ENCODE measurements around the gene STARD9.
"Not testable (repeated sequence)": the region's sequence is repeated elsewhere in the genome, so short reads cannot be mapped to it uniquely, and the experiment has no call there.

The STARD9 gene

DNA sequence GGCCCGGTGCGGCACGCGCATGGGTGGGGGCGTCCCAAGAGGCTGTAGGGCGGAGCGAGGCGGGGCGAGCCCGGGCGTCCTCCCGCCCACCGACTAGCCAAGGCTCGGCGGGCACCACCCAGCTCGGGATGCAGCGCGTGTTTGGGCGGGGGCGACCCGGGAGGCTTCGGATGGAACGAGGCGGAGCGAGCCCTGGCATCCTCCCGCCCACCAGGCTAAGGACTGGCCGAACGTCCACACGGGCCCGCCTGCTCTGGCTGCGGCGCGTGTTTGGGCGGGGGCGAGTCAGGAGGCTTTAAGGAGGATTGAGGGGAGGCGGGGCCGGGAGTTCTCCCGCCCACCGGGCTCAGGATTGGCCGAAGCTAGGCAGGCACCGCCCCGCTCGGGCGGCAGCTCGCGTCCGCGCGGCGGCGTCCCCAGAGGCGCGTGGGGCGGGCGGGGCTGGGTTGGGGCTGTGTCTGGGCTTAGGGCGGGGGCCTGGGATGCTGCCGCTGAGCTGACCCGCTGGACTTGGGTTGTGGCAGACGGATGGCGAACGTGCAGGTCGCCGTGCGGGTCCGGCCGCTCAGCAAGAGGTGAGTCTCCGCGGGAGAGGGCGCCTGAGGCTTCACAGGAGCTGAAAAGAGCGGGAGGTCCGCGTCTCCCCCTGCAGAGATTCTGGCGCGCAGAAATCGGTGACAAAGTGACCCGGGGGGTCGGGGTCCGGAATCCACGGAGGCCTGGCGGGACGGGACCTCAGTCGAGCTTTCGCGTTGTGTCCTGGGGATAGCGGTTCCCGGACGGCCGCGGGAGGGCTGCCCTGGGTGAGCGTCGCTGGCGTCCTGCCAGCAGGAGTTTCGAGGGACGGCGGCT lies at the start of gene STARD9:
Gene STARD9 (plus strand): TSS at position 419 of the 852 bp plus-strand sequence. CDS start 110 bp downstream, at position 529.
- peak; percentile 7 for FAIRE-seq

DNA sequence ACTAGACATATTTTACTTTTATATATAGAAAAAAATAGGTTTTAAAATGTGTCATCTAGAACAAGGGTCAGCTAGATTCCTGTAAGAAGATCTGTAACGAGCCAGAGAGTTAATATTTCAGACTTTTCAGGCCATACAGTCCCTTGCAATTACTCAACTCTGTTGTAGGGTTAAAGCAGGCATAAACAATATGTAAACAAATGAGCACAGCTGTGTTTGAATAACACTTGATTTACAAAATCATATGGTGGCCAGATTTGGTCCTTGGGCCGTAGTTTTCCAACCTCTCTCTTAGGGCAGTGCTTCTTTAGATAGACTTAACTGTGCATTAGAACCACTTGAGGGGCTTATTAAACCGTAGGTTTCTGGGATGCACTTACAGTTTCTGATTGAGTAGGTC lies 46.4 kb upstream of the STARD9 start:
- FAIRE-seq = no peak

GRCh38 chr15:42533246-42533645 lies 42.2 kb upstream of the STARD9 start:
- no peak for FAIRE-seq

DNA sequence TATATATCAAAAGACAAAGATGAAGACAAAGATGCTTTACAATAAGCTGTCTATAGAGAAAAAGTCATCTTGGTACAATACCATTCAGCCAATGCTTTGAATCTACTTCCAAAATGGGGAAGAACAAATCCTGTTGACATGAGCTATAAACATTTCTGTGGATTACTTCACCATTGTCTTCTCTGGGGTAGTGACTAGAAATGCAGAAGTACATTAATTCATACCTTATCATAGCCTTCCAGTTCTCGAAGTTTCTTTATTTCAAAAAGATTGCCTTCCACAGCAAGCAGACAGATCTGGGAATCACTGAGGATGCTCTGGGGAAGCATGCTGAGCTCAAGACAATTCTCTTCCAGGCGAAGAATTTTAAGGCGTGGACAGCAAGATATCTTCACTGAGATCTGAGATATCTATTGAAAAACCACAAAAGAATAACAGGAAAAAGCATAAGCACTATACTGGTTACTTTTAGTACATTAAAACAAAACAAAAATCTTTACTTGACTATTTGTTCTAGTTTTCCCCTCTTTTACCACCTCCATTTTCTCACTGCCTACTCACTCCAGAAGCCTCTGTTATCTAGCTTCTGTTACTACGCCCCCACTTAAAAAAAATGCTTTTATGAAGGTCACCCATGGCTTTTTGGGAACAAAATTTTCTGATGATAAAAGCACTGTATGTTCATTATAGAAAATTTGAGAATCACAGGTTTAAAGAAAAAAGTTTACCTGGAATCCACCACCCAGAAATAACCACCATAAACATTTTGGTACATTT lies 30.4 kb upstream of the STARD9 start:
- no peak for FAIRE-seq

- FAIRE-seq = no peak
Measured at GRCh38 chr15:42547918-42548248, 27.5 kb upstream of the STARD9 start.

- no peak for FAIRE-seq
Measured at GRCh38 chr15:42548249-42549031, 27.0 kb upstream of the STARD9 start, which contains the start of the genes HAUS2 and LRRC57. TSS of gene HAUS2 (plus strand) at chr15:42548838. CDS start at chr15:42548873, 35 bp downstream. TSS of gene LRRC57 (minus strand) at chr15:42548793. CDS start at chr15:42548434, 359 bp downstream.

GRCh38 chr15:42549032-42549491 lies 26.3 kb upstream of the STARD9 start:
- no peak for FAIRE-seq

- FAIRE-seq = no peak
Measured at GRCh38 chr15:42549741-42550392, 25.5 kb upstream of the STARD9 start.

- FAIRE-seq = no peak
Measured at GRCh38 chr15:42553554-42553953, 21.9 kb upstream of the STARD9 start.

DNA sequence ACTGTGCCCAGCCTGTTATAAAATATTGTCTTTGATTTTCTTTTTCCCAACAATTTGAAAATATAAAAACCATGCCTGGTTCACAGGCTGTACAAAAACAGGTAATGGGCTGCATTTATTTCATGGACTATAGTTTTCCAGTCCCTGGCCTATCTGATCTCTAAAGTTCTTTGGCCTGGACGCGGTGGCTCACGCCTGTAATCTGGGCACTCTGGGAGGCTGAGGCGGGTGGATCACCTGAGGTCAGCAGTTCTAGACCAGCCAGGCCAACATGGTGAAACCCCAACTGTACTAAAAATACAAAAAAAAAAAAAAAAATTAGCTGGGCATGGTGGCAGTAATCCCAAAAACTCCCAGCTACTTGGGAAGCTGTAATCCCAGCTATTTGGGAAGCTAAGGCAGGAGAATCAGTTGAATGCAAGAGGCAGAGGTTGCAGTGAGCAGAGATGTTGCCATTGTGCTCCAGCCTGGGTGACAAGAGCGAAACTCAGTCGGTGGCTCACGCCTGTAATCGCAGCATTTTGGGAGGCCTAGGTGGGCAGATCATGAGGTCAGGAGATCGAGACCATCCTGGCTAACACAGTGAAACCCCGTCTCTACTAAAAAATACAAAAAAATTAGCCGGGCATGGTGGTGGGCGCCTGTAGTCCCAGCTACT lies 18.7 kb upstream of the STARD9 start:
- FAIRE-seq = not testable (repeated sequence)

- no peak for FAIRE-seq
Measured at GRCh38 chr15:42558739-42559138, 16.7 kb upstream of the STARD9 start.

- FAIRE-seq = no peak
Measured at GRCh38 chr15:42576040-42576594, 711 bp downstream of the STARD9 start.

DNA sequence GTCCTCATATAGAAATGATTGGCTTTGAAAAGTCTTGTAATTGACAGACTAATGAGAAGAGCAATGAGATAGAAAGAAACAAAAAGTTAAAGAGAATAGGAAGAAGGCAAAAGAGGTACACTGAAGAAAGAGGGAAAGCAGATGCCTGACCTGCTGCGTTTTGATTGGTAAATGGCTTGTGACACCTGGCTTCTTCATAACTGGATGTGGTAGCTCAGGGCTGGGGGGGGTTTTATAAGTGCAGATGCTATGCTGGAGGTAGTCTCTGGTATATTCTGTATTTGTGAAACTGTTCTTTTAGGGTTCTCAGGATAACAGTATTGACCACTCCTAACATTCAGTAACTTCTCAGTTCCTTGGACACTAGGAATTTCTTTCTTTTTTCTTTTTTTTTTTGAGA lies 1.4 kb downstream of the STARD9 start:
- FAIRE-seq = no peak

GRCh38 chr15:42577514-42578031 lies 2.2 kb downstream of the STARD9 start:
- FAIRE-seq = no peak

DNA sequence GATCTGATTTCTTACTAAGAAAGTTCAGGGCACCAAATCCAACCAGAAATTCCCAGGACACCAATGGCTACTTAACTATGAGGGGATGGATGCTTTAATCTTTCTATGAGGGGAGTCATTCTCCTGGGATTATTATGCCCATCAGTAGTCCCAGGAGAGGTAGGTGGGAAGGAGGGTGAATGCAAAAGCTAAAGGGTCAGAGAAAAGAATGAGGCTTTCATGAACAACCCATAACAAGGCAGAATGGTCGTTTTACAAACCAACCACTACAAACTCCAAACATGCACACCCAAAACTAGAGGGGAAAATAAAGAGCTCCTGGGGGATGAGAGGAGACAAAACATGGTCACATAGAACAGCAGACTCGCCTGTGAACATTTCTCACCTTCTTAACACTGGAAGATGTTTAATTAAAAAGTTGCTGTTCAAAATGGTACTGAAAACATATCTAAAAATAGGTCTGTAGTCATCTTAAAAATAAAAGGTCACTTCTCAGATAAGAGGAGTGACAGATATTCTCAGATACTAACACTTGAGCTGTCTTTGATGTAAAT lies 3.7 kb downstream of the STARD9 start:
- FAIRE-seq = no peak

DNA sequence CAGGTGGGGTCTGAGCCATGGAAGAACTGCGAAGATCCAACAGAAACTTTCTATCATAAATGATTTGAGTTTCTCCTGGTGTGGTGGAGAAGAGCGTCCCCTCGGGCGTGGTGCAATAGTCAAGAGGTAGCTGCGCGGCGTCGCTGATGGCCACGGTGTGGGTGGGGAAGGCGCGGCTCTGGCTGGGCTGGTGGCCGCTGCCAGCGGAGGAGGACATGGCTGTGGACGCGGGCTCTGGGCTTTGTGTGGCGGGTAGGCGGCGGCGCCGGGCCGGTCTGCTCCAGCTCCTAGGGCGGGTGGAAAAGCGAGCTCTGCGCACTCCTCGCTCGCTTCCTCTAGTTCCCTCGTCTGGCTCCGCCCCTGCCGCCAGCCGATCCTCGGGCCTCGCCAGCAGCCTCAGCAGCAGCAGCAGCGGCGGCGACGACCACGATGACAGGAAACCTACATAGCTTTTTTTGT lies 5.9 kb downstream of the STARD9 start:
- FAIRE-seq = no peak

DNA sequence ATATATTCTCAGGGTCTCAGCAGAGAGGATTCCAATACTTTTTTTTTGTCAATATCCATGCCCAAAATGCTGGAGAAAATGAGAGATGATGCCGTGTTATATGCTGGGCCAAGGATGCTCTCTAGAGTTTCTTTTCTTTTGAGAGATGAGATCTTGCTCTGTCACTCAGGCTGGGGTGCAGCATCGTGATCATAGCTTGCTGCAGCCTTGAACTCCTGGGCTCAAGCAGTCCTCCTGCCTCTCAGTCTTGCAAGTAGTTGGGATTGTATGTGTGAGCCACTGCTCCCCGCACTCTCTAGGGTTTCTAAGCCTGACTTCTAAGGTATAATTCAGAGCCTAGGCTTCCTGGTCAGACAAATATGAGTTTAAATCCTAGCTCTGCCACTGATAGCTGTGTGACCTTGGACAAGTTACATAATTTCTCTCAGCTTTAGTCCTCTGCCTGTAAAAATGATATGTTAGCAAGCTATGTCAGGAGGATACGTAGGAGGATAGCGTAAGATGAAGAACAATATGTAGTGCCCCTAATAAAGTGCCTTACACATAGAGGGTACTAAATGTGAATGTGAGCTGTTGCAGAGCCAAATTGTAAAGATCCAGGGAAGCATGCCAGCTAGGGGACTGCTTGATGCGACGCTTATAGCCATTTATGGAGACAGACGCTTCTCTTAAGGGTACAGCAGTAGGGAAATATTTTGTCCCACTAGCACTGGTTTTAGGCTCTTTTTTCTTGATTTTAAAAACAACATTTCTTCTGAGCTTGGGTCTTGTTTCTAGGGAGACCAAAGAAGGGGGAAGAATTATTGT lies 7.4 kb downstream of the STARD9 start:
- no peak for FAIRE-seq

DNA sequence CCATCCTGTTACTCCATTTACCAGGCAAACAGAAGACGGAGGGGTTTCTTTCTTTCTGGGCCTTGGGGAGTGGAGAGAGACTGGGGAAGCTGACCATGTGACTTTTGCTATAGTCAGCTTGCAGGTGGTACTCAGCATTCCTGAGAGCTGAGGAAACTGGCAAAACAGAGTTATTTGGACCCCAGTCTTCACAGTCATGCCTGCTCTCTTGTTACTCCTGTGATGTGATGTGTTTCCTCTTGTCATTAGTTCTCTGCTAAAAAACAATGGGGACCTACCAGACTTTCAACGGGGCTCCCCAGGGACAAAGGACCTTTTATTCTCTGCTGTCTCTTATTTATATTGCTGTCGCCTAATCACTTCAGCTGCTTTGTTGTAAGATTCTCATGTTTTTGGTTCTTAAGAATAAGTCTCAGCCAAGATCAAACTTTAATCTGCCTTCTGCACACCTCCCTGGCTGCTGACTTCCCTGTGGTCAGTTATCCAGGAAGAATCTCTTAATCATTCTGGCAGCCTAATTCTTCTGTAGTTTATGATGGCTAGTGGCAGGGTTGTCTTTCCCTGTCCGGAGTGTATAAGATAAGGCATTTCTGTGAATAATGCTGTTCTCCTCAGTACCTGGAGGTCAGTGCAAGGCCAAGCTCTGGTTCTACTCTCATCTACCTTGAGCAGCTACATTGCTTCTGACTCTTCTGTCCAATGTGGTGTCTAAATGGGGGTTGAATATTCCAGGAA lies 8.8 kb downstream of the STARD9 start:
- FAIRE-seq = no peak

DNA sequence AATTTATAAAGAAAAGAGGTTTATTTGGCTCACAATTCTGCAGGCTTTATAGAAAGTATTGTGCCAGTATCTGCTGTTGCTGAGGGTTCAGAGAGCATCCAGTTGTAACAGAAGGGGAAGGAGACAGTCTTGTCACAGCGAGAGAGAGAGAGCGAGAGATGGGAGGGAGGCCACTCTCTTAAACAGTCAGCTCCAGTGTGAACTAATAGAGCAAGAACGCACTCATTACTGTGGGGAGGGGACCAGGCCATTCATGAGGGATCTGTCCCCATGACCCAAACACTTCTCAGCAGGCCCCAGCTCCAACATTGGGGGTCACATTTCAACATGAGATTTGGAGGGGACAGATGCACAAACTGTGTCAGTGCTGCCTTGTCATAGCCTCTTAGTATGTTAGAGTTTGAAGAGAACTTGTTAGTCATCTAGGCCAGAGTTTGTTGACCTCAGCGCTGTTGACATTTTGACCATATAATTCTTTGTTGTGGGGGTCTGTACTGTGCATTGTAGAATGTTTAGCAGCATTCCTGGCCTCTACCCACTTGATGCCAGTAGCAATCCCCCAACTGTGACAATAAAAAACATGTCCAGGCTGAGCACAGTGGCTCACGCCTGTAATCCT lies 15.3 kb downstream of the STARD9 start:
- no peak for FAIRE-seq
